Epithelial cell of proximal tubule (primary cell): Measurements from ENCODE around the gene NDUFV1. TPM values are rescaled to one million over a fixed set of nuclear protein-coding genes. Genes with fewer than 3 reads are reported as not detected.
"Not testable (repeated sequence)": the region's sequence is repeated elsewhere in the genome, so short reads cannot be mapped to it uniquely, and the experiment has no call there.

ENCODE experiments used
- DNase-seq: peaks from one replicate; pipeline ENCODE4 v3.0.0-alpha.2; 2011; ENCODE audit warnings: low read depth
- H3K4me3 ChIP-seq: 2 replicates; pipeline ENCODE4 v1.5.1; 2011; ENCODE audit warnings: low read depth, mild to moderate bottlenecking, low read length
- CTCF ChIP-seq: conservative IDR thresholded peaks from 2 replicates; pipeline ENCODE4 v1.5.1; 2012; ENCODE audit warnings: low read depth, mild to moderate bottlenecking, low read length
- total RNA-seq: library from RNA; depleted of rRNA; stranded (reverse); fragments of >200 nt; gene quantifications from 2 replicates; pipeline ENCODE4 v1.2.3, GENCODE V29; 2015

The NDUFV1 gene
- total RNA-seq, 1 donor from 2014 or later, result 226 TPM

- no peak for DNase-seq
- no peak for TF ChIP-seq CTCF
- no peak overlapping the region for H3K4me3 ChIP-seq
Observed at GRCh38 chr11:67651976-67652781, 45.4 kb downstream of the NDUFV1 start.

- TF ChIP-seq CTCF, result no peak
- H3K4me3 ChIP-seq, result no peak overlapping the region
- no peak for DNase-seq
Observed at GRCh38 chr11:67652965-67653845, 46.5 kb downstream of the NDUFV1 start.

GRCh38 chr11:67654225-67654624 is 47.5 kb downstream of the NDUFV1 start:
- no peak overlapping the region for H3K4me3 ChIP-seq
- no peak for TF ChIP-seq CTCF

GRCh38 chr11:67656278-67656922 is 49.7 kb downstream of the NDUFV1 start:
- H3K4me3 ChIP-seq, result no peak overlapping the region
- DNase-seq, result no peak
- no peak for TF ChIP-seq CTCF

More at GRCh38 chr11:67654225-67654624, 47.5 kb downstream of the NDUFV1 start:
- DNase-seq, result no peak

- TF ChIP-seq CTCF, result no peak
- H3K4me3 ChIP-seq, result no peak overlapping the region
- no peak for DNase-seq
Observed at GRCh38 chr11:67657300-67657699, 50.6 kb downstream of the NDUFV1 start.

- H3K4me3 ChIP-seq, DNase-seq: not testable (repeated sequence)
Observed at GRCh38 chr11:67659651-67660165, 53.0 kb downstream of the NDUFV1 start.

- not testable (repeated sequence) for H3K4me3 ChIP-seq, DNase-seq
Observed at GRCh38 chr11:67660752-67661151, 54.0 kb downstream of the NDUFV1 start.

Other genes starting within 250 kb of the NDUFV1 start
- 23.8 and 44.6 TPM in 2 replicates for gene CLCF1, start 233.3 kb upstream of the NDUFV1 start, total RNA-seq
- 13.9 and 20.9 TPM in 2 replicates for gene RAD9A, start 214.9 kb upstream of the NDUFV1 start, total RNA-seq
- gene PPP1CA, start 205.1 kb upstream of the NDUFV1 start, total RNA-seq, result 359 and 365 TPM in 2 replicates
- 0.14 and 0.17 TPM in 2 replicates for gene TBC1D10C, start 202.9 kb upstream of the NDUFV1 start, total RNA-seq
- 0.07 and 0.23 TPM in 2 replicates for gene CARNS1, start 191.3 kb upstream of the NDUFV1 start, total RNA-seq
- gene RPS6KB2, start 178.4 kb upstream of the NDUFV1 start, total RNA-seq, result 64.1 and 72.9 TPM in 2 replicates
- 1.5 and 3.6 TPM in 2 replicates for gene PTPRCAP, start 169.3 kb upstream of the NDUFV1 start, total RNA-seq
- 88.8 and 137 TPM in 2 replicates for gene CORO1B, start 163.5 kb upstream of the NDUFV1 start, total RNA-seq
- not detected in 2 replicates for gene GPR152, start 154.2 kb upstream of the NDUFV1 start, total RNA-seq
- not detected in 2 replicates for gene CABP4, start 151.6 kb upstream of the NDUFV1 start, total RNA-seq
- gene TMEM134, start 137.7 kb upstream of the NDUFV1 start, total RNA-seq, result 26.1 and 74.0 TPM in 2 replicates
- 62.0 and 63.4 TPM in 2 replicates for gene AIP, start 123.9 kb upstream of the NDUFV1 start, total RNA-seq
- 58.9 and 74.1 TPM in 2 replicates for gene PITPNM1, start 101.6 kb upstream of the NDUFV1 start, total RNA-seq
- gene CDK2AP2, start 98.8 kb upstream of the NDUFV1 start, total RNA-seq, result 129 and 165 TPM in 2 replicates
- gene CABP2, start 83.5 kb upstream of the NDUFV1 start, total RNA-seq, result not detected in 2 replicates
- gene GSTP1, start 23.1 kb upstream of the NDUFV1 start, total RNA-seq, result 2,620 and 3,355 TPM in 2 replicates
- 23.4 and 29.3 TPM in 2 replicates for gene NUDT8, start 23.0 kb downstream of the NDUFV1 start, total RNA-seq
- gene TBX10, start 32.8 kb downstream of the NDUFV1 start, total RNA-seq, result not detected in 2 replicates
- not detected in 2 replicates for gene ACY3, start 43.8 kb downstream of the NDUFV1 start, total RNA-seq
- 0.51 TPM in 1 of 2 replicates, not detected in the other for gene ALDH3B2, start 67.7 kb downstream of the NDUFV1 start, total RNA-seq